ENCODE results near the gene ADORA3. TPM values are rescaled to one million over a fixed set of nuclear protein-coding genes. Genes with fewer than 3 reads are reported as not detected.

ADORA3 gene
- total RNA-seq, 1 experiment from 2014 or later = not detected

DNA sequence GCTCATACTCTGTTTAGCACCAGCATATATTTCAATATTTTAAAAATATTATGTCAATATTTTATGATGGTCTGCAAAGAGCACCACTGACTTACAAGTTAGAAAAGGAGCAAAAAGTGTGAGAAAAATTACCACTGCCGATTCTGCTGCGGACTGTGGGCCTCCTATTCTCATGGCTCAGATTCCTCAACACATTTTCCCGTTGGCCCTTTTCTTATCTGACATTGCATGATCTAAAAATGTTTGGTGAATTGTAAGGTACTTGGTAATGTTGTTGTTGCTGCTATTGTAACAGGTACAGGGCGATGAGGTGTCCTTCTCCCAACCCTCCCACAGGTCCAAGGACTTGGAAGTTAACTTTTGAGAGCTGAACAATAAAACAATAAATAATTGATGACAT is 28.9 kb downstream of the ADORA3 start:
- DNase-seq = no peak
- Histone ChIP-seq H3K4me1 (no peaks in the 10 kb centered on the region), H3K36me3 (peaks cover 3% of the 10 kb centered on the region; the same call in 1 of the 2 replicates), H3K27me3 (no peaks in the 10 kb centered on the region), H3K4me3 (no peak overlapping the region), H3K27ac (no peak overlapping the region), H3K9me3 (replicated peaks) (no peaks in the 10 kb centered on the region)

DNA sequence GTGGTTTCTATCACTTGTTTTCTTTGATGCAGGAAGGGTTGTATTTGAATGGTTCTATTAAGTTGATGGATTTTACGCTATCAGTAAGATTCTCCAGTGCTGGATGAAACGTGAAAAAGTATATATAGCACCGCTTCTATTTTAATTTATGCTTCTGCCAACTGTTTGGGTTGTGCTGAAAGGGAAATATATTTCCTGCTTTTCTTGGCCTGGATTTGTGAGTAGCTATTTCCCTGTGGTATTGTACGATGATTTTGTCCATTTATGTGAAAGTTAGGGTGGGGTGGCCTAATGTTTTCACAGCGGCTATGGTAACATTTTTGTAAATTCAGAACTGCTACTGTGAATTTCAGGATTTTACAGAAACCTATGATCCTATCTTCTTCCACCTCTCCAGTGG is 29.3 kb downstream of the ADORA3 start:
- Histone ChIP-seq H3K9me3 (replicated peaks) (no peaks in the 10 kb centered on the region), H3K27ac (no peak overlapping the region), H3K27me3 (no peaks in the 10 kb centered on the region), H3K4me3 (no peak overlapping the region), H3K36me3 (peaks cover 3% of the 10 kb centered on the region; the same call in 1 of the 2 replicates), H3K4me1 (no peaks in the 10 kb centered on the region)
- no peak for DNase-seq

DNA sequence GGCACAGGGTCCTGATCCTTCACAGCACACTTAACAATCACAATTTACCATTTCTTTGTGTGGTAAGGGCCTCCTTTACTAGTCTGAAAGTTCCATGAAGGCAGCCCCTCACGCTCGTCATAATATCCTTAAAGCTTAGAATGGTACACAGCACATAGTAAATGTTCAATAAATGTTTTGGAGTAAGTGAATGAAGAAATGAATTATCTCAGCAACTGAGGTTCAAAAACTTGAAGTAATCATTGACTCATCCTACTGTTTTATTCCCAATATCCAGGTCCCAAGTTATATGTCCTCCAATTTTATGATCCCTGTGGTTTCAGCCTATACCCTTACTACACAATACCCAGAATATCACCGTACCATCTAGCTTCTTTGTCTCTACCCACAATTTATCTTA is 31.9 kb downstream of the ADORA3 start:
- Histone ChIP-seq H3K27ac (no peak overlapping the region), H3K9me3 (replicated peaks) (no peaks in the 10 kb centered on the region)

GRCh38 chr1:111471012-111471411 is 32.4 kb downstream of the ADORA3 start:
- no peak for DNase-seq
- Histone ChIP-seq H3K27me3 (no peaks in the 10 kb centered on the region), H3K4me3 (no peak overlapping the region)

More for the DNA sequence above, 31.9 kb downstream of the ADORA3 start:
- no peak for DNase-seq
- Histone ChIP-seq H3K36me3 (peaks cover 4% of the 10 kb centered on the region; the same call in 1 of the 2 replicates), H3K4me3 (no peak overlapping the region), H3K4me1 (no peaks in the 10 kb centered on the region), H3K27me3 (no peaks in the 10 kb centered on the region)

GRCh38 chr1:111470596-111470995 is 32.8 kb downstream of the ADORA3 start:
- no peak overlapping the region for H3K4me3 ChIP-seq

More at GRCh38 chr1:111471012-111471411, 32.4 kb downstream of the ADORA3 start:
- H3K27ac ChIP-seq = no peak overlapping the region
- H3K4me1 ChIP-seq = no peaks in the 10 kb centered on the region
- peaks cover 6% of the 10 kb centered on the region; the same call in 1 of the 2 replicates for H3K36me3 ChIP-seq
- H3K9me3 ChIP-seq (replicated peaks) = no peaks in the 10 kb centered on the region

GRCh38 chr1:111469539-111469938 is 33.9 kb downstream of the ADORA3 start:
- H3K27ac ChIP-seq = no peak overlapping the region
- H3K9me3 ChIP-seq (replicated peaks) = no peaks in the 10 kb centered on the region
- no peak for DNase-seq
- H3K36me3 ChIP-seq = peaks cover 6% of the 10 kb centered on the region; the same call in 1 of the 2 replicates
- no peaks in the 10 kb centered on the region for H3K4me1 ChIP-seq
- H3K27me3 ChIP-seq = no peaks in the 10 kb centered on the region
- no peak overlapping the region for H3K4me3 ChIP-seq

More at GRCh38 chr1:111470596-111470995, 32.8 kb downstream of the ADORA3 start:
- no peak for DNase-seq
- Histone ChIP-seq H3K27me3 (no peaks in the 10 kb centered on the region), H3K27ac (no peak overlapping the region), H3K9me3 (replicated peaks) (no peaks in the 10 kb centered on the region), H3K4me1 (no peaks in the 10 kb centered on the region), H3K36me3 (peaks cover 6% of the 10 kb centered on the region; the same call in 1 of the 2 replicates)

GRCh38 chr1:111468717-111469100 is 34.7 kb downstream of the ADORA3 start:
- peaks cover 6% of the 10 kb centered on the region; the same call in 1 of the 2 replicates for H3K36me3 ChIP-seq
- no peak overlapping the region for H3K4me3 ChIP-seq
- H3K27ac ChIP-seq = no peak overlapping the region
- H3K4me1 ChIP-seq = no peaks in the 10 kb centered on the region; the same call in none of the 2 replicates
- no peaks in the 10 kb centered on the region for H3K27me3 ChIP-seq
- no peak for DNase-seq
- no peaks in the 10 kb centered on the region for H3K9me3 ChIP-seq (replicated peaks)

GRCh38 chr1:111467865-111468716 is 35.3 kb downstream of the ADORA3 start:
- Histone ChIP-seq H3K4me1 (peaks cover 5% of the 10 kb centered on the region), H3K4me3 (no peak overlapping the region), H3K27ac (no peak overlapping the region), H3K36me3 (peaks cover 6% of the 10 kb centered on the region; the same call in 1 of the 2 replicates), H3K9me3 (replicated peaks) (no peaks in the 10 kb centered on the region), H3K27me3 (no peaks in the 10 kb centered on the region)
- no peak for DNase-seq

GRCh38 chr1:111466480-111466879 is 37.0 kb downstream of the ADORA3 start:
- DNase-seq = no peak
- Histone ChIP-seq H3K27ac (no peak overlapping the region), H3K27me3 (no peaks in the 10 kb centered on the region), H3K9me3 (replicated peaks) (no peaks in the 10 kb centered on the region), H3K4me3 (no peak overlapping the region), H3K36me3 (peaks cover 14% of the 10 kb centered on the region), H3K4me1 (peaks cover 17% of the 10 kb centered on the region)

DNA sequence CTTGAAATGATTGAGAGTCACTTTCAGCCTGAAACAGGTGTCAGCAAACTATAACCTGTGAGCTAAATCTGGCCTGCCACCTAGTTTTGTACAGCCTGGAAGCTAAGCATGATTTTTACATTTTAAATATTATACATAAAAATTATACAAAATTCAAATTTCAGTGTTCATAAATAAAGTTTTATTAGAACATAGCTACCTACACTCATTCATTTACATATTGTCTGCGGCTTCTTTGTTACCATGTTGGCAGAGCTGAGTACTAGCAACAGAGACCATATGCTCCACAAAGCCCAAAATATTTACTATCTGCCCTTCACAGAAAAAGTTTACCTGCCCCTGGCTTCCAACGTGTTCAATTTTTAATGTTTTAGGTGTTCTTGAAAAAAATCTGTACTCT is 37.7 kb downstream of the ADORA3 start:
- no peak overlapping the region for H3K27ac ChIP-seq
- no peaks in the 10 kb centered on the region for H3K27me3 ChIP-seq
- peaks cover 18% of the 10 kb centered on the region for H3K36me3 ChIP-seq
- peaks cover 17% of the 10 kb centered on the region for H3K4me1 ChIP-seq
- no peaks in the 10 kb centered on the region for H3K9me3 ChIP-seq (replicated peaks)
- no peak for DNase-seq
- H3K4me3 ChIP-seq = no peak overlapping the region

- Histone ChIP-seq H3K27me3 (no peaks in the 10 kb centered on the region), H3K4me1 (peaks cover 17% of the 10 kb centered on the region), H3K27ac (peak overlapping the region; percentile 76), H3K36me3 (peaks cover 41% of the 10 kb centered on the region), H3K4me3 (no peak overlapping the region), H3K9me3 (replicated peaks) (no peaks in the 10 kb centered on the region)
- peak; percentile 73 to 85 for DNase-seq
Measured at GRCh38 chr1:111463029-111463683, 40.3 kb downstream of the ADORA3 start.

- DNase-seq = no peak
- H3K36me3 ChIP-seq = peaks cover 47% of the 10 kb centered on the region
- no peaks in the 10 kb centered on the region for H3K27me3 ChIP-seq
- H3K9me3 ChIP-seq (replicated peaks) = no peaks in the 10 kb centered on the region
- H3K4me1 ChIP-seq = peaks cover 17% of the 10 kb centered on the region
- H3K27ac ChIP-seq = peak overlapping the region; percentile 76
- no peak overlapping the region for H3K4me3 ChIP-seq
Measured at GRCh38 chr1:111462370-111463028, 40.9 kb downstream of the ADORA3 start.

GRCh38 chr1:111461765-111462164 is 41.7 kb downstream of the ADORA3 start:
- Histone ChIP-seq H3K4me3 (no peak overlapping the region), H3K36me3 (peaks cover 55% of the 10 kb centered on the region), H3K27me3 (no peaks in the 10 kb centered on the region), H3K27ac (no peak overlapping the region), H3K4me1 (peaks cover 17% of the 10 kb centered on the region), H3K9me3 (replicated peaks) (no peaks in the 10 kb centered on the region)
- DNase-seq = no peak

DNA sequence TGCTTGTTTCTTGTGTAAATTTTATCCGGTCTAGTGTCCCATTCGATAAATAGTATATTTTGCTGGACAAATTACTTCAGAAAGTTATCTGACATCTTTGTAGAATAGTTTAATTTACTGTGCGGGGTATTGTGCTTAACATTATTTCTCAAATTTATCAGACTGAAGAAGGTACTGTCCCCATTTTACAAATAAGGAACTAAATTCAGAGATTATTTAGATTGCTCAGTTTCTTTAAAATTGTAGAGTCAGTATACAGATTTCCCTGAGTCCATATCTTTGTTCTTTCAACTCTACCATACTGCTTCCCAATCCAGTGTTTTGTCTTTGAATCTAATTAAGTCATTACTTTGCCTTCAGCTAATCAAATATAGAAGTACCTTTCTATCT is 47.8 kb downstream of the ADORA3 start:
- no peak for DNase-seq
- H3K27me3 ChIP-seq = no peaks in the 10 kb centered on the region
- H3K4me3 ChIP-seq = no peak overlapping the region
- H3K27ac ChIP-seq = no peak overlapping the region
- H3K4me1 ChIP-seq = no peaks in the 10 kb centered on the region
- H3K9me3 ChIP-seq (replicated peaks) = no peaks in the 10 kb centered on the region
- peaks cover 74% of the 10 kb centered on the region for H3K36me3 ChIP-seq
